Mononuclear cell (primary cell): ENCODE results near the gene RMC1. TPM values are rescaled to one million over a fixed set of nuclear protein-coding genes. Genes with fewer than 3 reads are reported as not detected.
"Not testable (repeated sequence)": the region's sequence is repeated elsewhere in the genome, so short reads cannot be mapped to it uniquely, and the experiment has no call there.

ENCODE experiments used
- H3K27me3 ChIP-seq: 2 replicates; pipeline ENCODE4 v1.6.0; 2011; ENCODE audit warnings: low read length, control low read depth; ENCODE audit not compliant: insufficient read depth
- H3K4me1 ChIP-seq: 2 replicates; pipeline ENCODE4 v1.5.1; 2011; ENCODE audit warnings: mild to moderate bottlenecking, low read length, control low read depth; ENCODE audit not compliant: insufficient read depth
- H3K4me3 ChIP-seq: 2 replicates; pipeline ENCODE4 v1.5.1; 2011; ENCODE audit warnings: mild to moderate bottlenecking, low read length, moderate library complexity
- H3K9me3 ChIP-seq: 2 replicates; pipeline ENCODE4 v1.5.1; 2011; ENCODE audit warnings: low read depth, mild to moderate bottlenecking, control low read depth, low read length
- total RNA-seq: library from RNA; depleted of rRNA; stranded (reverse); fragments of >200 nt; gene quantifications from one replicate; pipeline ENCODE4 v1.2.3, GENCODE V29; 2012

Gene RMC1
- total RNA-seq, 1 donor, result 45.8 TPM

DNA sequence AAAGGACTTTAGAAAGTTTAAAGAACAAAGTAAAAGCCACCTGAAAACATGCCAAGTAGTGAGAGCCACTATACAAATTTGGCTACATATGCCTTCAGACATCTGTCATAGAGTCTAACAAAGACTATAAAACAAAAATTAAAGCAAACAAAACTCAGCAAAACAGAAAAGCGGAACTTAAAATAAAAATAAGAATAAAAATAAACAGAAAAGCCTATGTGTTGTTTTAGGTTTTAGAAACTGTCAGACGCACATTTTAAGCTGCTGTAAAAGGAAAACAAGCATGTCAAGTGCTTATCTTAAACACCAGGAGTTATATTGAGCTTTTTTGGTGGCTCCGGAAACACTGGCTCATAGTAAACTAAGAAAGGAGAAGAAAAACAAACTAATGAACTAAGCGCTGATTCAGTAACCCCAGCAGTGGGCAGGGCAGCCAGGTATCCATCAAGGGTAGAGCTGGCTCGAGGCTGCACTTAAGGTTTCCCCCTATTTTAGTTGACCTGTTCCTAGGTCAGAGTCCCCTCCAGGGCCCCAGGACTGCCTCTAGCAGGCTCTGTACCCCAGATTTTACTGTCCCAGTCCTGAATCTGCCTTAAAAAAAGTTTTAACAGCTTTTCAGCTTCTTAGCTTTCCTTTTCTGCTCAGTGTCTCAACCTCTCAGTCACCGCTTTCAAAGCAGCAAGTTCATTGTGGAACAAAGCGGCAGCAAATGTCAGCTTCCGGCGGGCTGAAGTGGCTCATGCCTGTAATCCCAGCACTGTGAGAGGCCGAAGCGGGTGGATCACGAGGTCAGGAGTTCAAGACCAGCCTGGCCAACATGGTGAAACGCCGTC, 15.4 kb upstream of the RMC1 start:
- Histone ChIP-seq H3K4me1 (peaks cover 25% of the 10 kb centered on the region), H3K27me3 (no peaks in the 10 kb centered on the region), H3K9me3 (no peaks in the 10 kb centered on the region), H3K4me3 (peak overlapping the region; percentile 18)

DNA sequence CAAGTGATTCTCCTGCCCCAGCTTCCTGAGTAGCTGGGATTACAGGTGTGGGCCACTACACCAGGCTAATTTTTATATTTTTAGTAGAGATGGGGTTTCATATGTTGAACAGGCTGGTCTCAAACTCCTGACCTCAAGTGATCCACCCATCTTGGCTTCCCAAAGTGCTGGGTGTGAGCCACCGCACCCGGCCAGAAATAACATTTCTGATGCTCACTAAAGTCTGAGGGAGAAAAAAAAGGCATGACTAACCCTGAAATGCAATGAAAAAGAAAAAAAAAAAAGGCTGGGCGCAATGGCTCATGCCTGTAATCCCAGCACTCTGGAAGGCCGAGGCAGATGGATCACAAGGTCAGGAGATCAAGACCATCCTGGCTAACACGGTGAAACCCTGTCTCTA, 13.7 kb upstream of the RMC1 start:
- not testable (repeated sequence) for H3K4me3 ChIP-seq, H3K9me3 ChIP-seq, H3K27me3 ChIP-seq
- H3K4me1 ChIP-seq, result peaks cover 25% of the 10 kb centered on the region

- Histone ChIP-seq H3K4me1 (peaks cover 35% of the 10 kb centered on the region), H3K27me3 (no peaks in the 10 kb centered on the region), H3K9me3 (no peaks in the 10 kb centered on the region)
Measured at GRCh38 chr18:23493654-23494053, 9.7 kb upstream of the RMC1 start.

GRCh38 chr18:23494992-23495391, 8.3 kb upstream of the RMC1 start:
- Histone ChIP-seq H3K9me3 (no peaks in the 10 kb centered on the region), H3K27me3 (no peaks in the 10 kb centered on the region), H3K4me1 (peaks cover 41% of the 10 kb centered on the region), H3K4me3 (no peak overlapping the region)

More at GRCh38 chr18:23493654-23494053, 9.7 kb upstream of the RMC1 start:
- no peak overlapping the region for H3K4me3 ChIP-seq

- peaks cover 39% of the 10 kb centered on the region for H3K4me1 ChIP-seq
- H3K9me3 ChIP-seq, result no peaks in the 10 kb centered on the region
- H3K4me3 ChIP-seq, result peak overlapping the region; percentile 36
- no peaks in the 10 kb centered on the region for H3K27me3 ChIP-seq
Measured at GRCh38 chr18:23495723-23496440, 7.4 kb upstream of the RMC1 start.

DNA sequence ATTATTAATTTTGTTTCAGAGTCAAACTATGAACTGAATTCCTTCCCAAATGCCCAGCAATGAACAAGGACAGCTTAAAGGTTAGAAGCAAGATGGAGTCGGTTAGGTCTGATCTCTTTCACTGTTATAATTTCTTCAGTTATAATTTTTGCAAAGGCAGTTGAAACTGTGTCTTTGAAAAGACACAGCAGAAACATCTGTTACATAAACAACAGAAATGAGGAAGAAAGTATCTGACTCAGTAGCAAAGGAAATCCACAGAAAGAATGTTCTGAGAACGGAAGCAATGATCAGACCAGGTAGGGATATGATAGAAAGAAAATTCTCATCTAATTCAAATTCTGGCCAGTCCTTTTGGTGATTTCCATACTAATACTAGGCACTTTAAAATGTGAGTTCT, 5.2 kb upstream of the RMC1 start:
- Histone ChIP-seq H3K9me3 (no peaks in the 10 kb centered on the region), H3K27me3 (no peaks in the 10 kb centered on the region), H3K4me1 (peaks cover 48% of the 10 kb centered on the region), H3K4me3 (no peak overlapping the region)

DNA sequence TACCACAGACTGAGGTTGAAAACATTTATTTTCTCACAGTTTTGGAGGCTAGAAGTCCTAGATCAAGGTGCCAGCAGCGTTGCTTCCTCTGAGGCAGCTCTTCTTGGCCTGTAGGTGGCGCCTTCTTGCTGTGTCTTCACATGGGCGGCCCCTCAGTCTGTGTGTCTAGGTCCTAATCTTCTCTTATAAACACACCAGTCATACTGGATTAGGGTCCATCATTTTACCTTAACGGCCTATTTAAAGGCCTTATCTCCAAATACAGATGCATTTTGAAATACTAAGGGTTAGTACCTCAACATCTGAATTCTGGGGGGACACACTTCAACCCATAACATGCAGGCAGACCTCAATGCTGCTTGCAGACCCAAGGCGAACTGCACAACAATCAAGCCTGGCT, 4.4 kb upstream of the RMC1 start:
- no peak overlapping the region for H3K4me3 ChIP-seq

GRCh38 chr18:23499291-23499781, 4.0 kb upstream of the RMC1 start:
- Histone ChIP-seq H3K4me1 (peaks cover 55% of the 10 kb centered on the region), H3K9me3 (no peaks in the 10 kb centered on the region), H3K4me3 (no peak overlapping the region)

More for the DNA sequence above, 4.4 kb upstream of the RMC1 start:
- H3K27me3 ChIP-seq, result no peaks in the 10 kb centered on the region
- H3K4me1 ChIP-seq, result peaks cover 51% of the 10 kb centered on the region
- H3K9me3 ChIP-seq, result no peaks in the 10 kb centered on the region

DNA sequence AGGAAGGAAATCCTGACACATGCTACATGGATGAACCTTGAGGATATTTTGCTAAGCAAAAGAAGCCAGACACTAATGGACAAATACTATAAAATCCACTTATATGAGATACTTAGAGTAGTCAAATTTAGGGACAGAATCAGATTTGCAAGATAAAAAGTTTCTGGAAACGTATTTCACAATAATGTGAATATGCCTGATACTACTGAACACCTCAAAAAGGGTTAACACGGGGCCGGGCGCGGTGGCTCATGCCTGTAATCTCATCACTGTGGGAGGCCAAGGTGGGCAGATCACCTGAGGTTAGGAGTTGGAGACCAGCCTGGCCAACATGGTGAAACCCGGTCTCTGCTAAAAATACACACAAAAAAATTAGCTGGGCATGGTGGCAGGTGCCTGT, 1.7 kb upstream of the RMC1 start:
- Histone ChIP-seq H3K27me3 (no peaks in the 10 kb centered on the region), H3K4me1 (peaks cover 71% of the 10 kb centered on the region), H3K9me3 (no peaks in the 10 kb centered on the region), H3K4me3 (no peak overlapping the region)

More at GRCh38 chr18:23499291-23499781, 4.0 kb upstream of the RMC1 start:
- no peaks in the 10 kb centered on the region for H3K27me3 ChIP-seq

GRCh38 chr18:23502516-23503037, 734 bp upstream of the RMC1 start:
- Histone ChIP-seq H3K4me3 (peak overlapping the region; percentile 89), H3K9me3 (no peaks in the 10 kb centered on the region), H3K27me3 (no peaks in the 10 kb centered on the region), H3K4me1 (peaks cover 65% of the 10 kb centered on the region)

- H3K4me1 ChIP-seq, result peaks cover 51% of the 10 kb centered on the region
- H3K27me3 ChIP-seq, result no peaks in the 10 kb centered on the region
- peak overlapping the region; percentile 89 for H3K4me3 ChIP-seq
- no peaks in the 10 kb centered on the region for H3K9me3 ChIP-seq
Measured at GRCh38 chr18:23503963-23504344, 643 bp downstream of the RMC1 start.

DNA sequence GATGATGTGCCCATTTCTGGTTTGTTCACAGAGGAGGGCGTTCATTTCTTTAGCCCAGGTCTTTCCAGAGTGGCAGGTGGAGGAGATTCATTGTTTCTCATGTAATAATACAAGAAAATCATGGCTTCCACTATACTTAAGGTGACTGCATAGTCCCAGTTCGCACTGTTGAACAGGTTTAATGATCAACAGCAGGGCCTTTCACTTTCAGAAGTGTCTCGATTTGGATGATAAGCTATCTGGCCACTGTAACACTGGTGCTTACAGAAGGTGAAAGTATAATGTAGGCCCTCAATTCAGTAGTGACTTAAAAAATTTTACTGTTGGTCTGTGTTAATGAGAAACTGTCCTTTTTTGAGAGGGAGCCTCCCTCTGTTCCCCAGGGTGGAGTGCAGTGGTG, 1.4 kb downstream of the RMC1 start:
- Histone ChIP-seq H3K9me3 (no peaks in the 10 kb centered on the region), H3K4me1 (peaks cover 43% of the 10 kb centered on the region), H3K4me3 (peak overlapping the region; percentile 89)

DNA sequence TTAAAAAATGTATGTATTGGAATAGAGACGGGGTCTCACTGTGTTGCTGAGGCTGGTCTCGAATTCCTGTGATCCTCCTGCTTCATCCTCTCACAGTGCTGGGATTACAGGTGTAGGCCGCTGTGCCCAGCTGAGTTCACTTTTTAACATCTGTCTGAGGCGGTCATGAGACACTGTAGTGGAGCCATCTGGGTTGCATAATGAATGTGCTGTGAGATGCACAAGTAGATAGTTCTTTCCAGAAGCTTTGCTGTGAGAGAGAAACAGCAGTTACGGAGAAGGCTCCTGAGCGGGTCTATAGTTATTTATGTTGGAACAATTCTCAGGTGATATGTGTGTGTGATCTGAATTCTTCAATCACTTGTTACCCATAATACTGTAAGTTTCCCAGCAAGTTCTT, 3.1 kb downstream of the RMC1 start:
- Histone ChIP-seq H3K4me1 (peaks cover 39% of the 10 kb centered on the region), H3K4me3 (no peak overlapping the region), H3K9me3 (no peaks in the 10 kb centered on the region), H3K27me3 (no peaks in the 10 kb centered on the region)

More for the DNA sequence above, 1.4 kb downstream of the RMC1 start:
- no peaks in the 10 kb centered on the region for H3K27me3 ChIP-seq

- H3K4me3 ChIP-seq, H3K9me3 ChIP-seq, H3K27me3 ChIP-seq: not testable (repeated sequence)
- H3K4me1 ChIP-seq, result peaks cover 20% of the 10 kb centered on the region
Measured at GRCh38 chr18:23510923-23511322, 7.6 kb downstream of the RMC1 start.

DNA sequence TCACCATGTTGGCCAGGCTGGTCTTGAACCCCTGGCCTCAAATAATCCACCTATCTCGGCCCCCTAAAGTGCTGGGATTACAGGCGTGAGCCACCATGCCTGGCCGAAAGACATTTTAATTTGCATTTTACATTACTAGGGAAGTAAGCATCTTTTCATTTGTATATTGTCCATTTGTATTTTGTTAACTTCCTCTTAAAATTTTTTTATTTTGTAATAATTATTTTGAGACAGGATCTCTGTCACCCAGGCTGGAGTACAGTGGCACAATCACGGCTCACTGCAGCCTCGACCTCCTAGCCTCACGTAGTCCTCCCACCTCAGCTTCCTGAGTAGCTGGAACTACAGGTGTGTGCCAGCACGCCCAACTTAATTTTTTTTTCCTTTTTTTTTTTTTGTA, 8.9 kb downstream of the RMC1 start:
- H3K9me3 ChIP-seq, H3K4me3 ChIP-seq: not testable (repeated sequence)

More for the DNA sequence above, 8.9 kb downstream of the RMC1 start:
- peaks cover 14% of the 10 kb centered on the region for H3K4me1 ChIP-seq
- not testable (repeated sequence) for H3K27me3 ChIP-seq
